ENCODE results near the gene USP54. TPM values are rescaled to one million over a fixed set of nuclear protein-coding genes. Genes with fewer than 3 reads are reported as not detected.
"Not testable (repeated sequence)": the region's sequence is repeated elsewhere in the genome, so short reads cannot be mapped to it uniquely, and the experiment has no call there.

Gene USP54
- total RNA-seq, 6 experiments from 2014 or later = 1.5 to 5.7 (median 3.6) TPM

- no peaks in the 10 kb centered on the region for H3K9me3 ChIP-seq
- no peak for TF ChIP-seq CTCF (IDR thresholded peaks at IDR 0.05)
- TF ChIP-seq POLR2A (IDR thresholded peaks at IDR 0.05) = no peak
- peaks cover 0 to 31% (median 8%) of the 10 kb centered on the region in 4 donors for H3K4me1 ChIP-seq
- peak overlapping the region in 2 of 3 donors; percentile 33 for H3K27ac ChIP-seq
- H3K27me3 ChIP-seq = no peaks in the 10 kb centered on the region
- no peak for ATAC-seq
- H3K4me3 ChIP-seq = no peak overlapping the region
- intact Hi-C loops (cut with DNase I) = no loop called here
- DNase-seq = no peak
- WGBS (ENCODE audit: insufficient coverage, low coverage, low lambda C conversion rate, missing lambda C conversion rate) = 94% methylated on average over 3 of the region's 3 CpGs
- H3K36me3 ChIP-seq = no peaks in the 10 kb centered on the region
Measured at GRCh38 chr10:73576890-73577591, 14.1 kb downstream of the USP54 start.

- intact Hi-C loops (cut with DNase I) = no loop called here
- no peak overlapping the region for H3K4me3 ChIP-seq
- WGBS (ENCODE audit: insufficient coverage, low coverage, low lambda C conversion rate, missing lambda C conversion rate) = 30% methylated on average over 4 of the region's 4 CpGs
Measured at GRCh38 chr10:73576178-73576889, 14.8 kb downstream of the USP54 start.

GRCh38 chr10:73567025-73567424 is 24.1 kb downstream of the USP54 start:
- H3K27ac ChIP-seq; H3K4me3 ChIP-seq; H3K36me3 ChIP-seq; H3K9me3 ChIP-seq; H3K4me1 ChIP-seq; H3K27me3 ChIP-seq; ATAC-seq; DNase-seq; intact Hi-C loops (cut with DNase I): not testable (repeated sequence)
- WGBS (ENCODE audit: insufficient coverage, low coverage, low lambda C conversion rate, missing lambda C conversion rate) = 88% methylated on average over 5 of the region's 7 CpGs

More at GRCh38 chr10:73576178-73576889, 14.8 kb downstream of the USP54 start:
- Histone ChIP-seq H3K36me3 (no peaks in the 10 kb centered on the region), H3K9me3 (no peaks in the 10 kb centered on the region), H3K4me1 (peaks cover 0 to 31% (median 8%) of the 10 kb centered on the region in 4 donors), H3K27me3 (no peaks in the 10 kb centered on the region), H3K27ac (peak overlapping the region in 2 of 3 donors; percentile 33)
- TF ChIP-seq POLR2A (IDR thresholded peaks at IDR 0.05) (no peak), CTCF (IDR thresholded peaks at IDR 0.05) (no peak)
- peak; percentile 81 to 92 (median 86) for ATAC-seq
- DNase-seq = peak in 1 of 3 donors; percentile 65

GRCh38 chr10:73561192-73561591 is 29.9 kb downstream of the USP54 start:
- no peaks in the 10 kb centered on the region for H3K4me1 ChIP-seq
- intact Hi-C loops (cut with DNase I) = no loop called here
- ATAC-seq (no peak), DNase-seq (no peak)
- no peaks in the 10 kb centered on the region for H3K27me3 ChIP-seq
- TF ChIP-seq CTCF (IDR thresholded peaks at IDR 0.05) (no peak), POLR2A (IDR thresholded peaks at IDR 0.05) (no peak)
- WGBS (ENCODE audit: insufficient coverage, low coverage, low lambda C conversion rate, missing lambda C conversion rate) = 89% methylated on average over 1 of the region's 1 CpG
- no peak overlapping the region for H3K27ac ChIP-seq
- H3K36me3 ChIP-seq = no peaks in the 10 kb centered on the region
- H3K4me3 ChIP-seq = no peak overlapping the region
- no peaks in the 10 kb centered on the region for H3K9me3 ChIP-seq

- no peak for DNase-seq
- no peak for ATAC-seq
- no peaks in the 10 kb centered on the region for H3K36me3 ChIP-seq
- no peak overlapping the region for H3K27ac ChIP-seq
- no peaks in the 10 kb centered on the region for H3K4me1 ChIP-seq
- WGBS (ENCODE audit: insufficient coverage, low coverage, low lambda C conversion rate, missing lambda C conversion rate) = 90% methylated on average over 6 of the region's 6 CpGs
- no peak overlapping the region for H3K4me3 ChIP-seq
- intact Hi-C loops (cut with DNase I) = no loop called here
- H3K9me3 ChIP-seq = no peaks in the 10 kb centered on the region
- TF ChIP-seq CTCF (IDR thresholded peaks at IDR 0.05) (no peak), POLR2A (IDR thresholded peaks at IDR 0.05) (no peak)
- no peaks in the 10 kb centered on the region for H3K27me3 ChIP-seq
Measured at GRCh38 chr10:73559590-73559989, 31.6 kb downstream of the USP54 start.

Data from right lobe of liver (tissue), 6 donors.